Measurements from ENCODE around the gene ARHGAP30.

ARHGAP30 gene

DNA sequence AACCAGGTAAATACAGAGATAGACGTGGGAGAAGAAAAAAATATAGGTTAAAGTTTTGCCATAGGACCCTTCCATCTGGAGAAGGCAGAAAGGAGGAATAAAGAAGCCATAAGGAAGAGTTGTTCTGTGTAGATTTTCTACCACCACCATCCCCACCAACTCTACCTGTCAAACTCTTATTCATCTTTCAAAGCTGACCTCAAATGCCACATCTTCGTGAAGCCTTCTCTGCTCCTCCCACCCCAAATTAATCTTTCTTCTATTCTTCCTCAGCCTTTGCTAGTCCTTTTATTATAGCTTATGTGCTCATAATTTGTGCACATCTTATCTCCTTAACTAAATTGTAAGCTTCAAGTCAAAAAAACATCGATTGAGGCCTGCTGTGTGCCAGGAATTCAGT lies 20.9 kb upstream of the ARHGAP30 start:
- no peak for DNase-seq

GRCh38 chr1:161089938-161090337 lies 20.2 kb upstream of the ARHGAP30 start:
- DNase-seq, result no peak

DNA sequence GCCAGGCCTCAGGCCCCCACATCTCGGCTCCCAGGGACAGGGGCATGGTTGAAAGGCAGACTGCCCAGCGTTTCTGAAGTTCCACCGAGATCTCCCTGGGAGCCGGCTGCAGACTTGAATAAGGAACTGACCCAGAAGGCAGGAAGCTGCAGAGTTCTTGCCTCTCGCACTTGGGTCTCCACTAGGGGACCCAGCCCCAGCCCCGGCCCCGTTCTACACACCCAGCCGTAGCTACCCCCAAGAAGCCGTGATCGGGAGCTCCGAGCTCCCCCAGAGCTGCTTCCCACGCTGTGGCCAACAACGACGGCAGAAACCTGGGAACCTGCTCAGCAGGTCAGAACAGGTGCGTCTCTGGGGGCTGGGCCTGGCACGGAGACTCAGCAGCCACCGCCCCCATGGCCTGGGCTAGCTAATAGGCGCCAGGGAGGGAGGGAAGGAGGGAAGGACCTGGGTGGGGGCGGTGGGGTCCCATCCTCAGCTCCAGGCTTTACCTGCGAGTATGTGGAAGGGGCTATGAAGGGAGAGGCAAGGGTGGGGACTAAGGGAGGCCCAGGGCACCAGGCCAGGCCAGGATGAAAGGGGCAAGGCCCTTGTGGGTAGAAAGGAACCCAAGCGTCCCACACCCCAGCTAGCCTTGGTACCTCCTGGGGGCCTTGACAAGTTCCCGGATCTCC lies 19.7 kb upstream of the ARHGAP30 start, which contains the start of gene NECTIN4:
NECTIN4 (minus strand) TSS at position 308 of the 674 bp plus-strand sequence; CDS start at position 46, 262 bp downstream.
- DNase-seq, result no peak

GRCh38 chr1:161088587-161089110 lies 19.0 kb upstream of the ARHGAP30 start:
- no peak for DNase-seq

DNA sequence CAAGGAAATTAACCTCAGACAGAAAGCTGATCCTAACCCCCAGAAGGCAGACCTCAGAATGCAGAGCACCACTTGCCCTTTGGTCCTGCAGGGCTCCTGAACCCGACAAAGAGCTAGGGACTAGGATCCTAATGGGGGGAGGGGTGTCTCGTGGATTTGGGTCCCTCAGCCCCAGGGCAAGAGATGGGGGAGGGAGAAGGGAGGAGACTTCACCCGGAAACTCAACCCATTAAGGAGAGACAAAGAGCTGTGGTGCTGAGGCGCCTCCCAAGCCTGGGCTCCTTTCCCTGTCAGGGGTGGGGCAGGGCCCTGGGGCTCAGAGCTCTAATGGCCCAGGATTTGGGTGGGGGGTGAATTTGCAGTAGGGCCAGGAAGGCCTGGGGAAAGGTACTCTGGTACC lies 16.8 kb upstream of the ARHGAP30 start:
- DNase-seq, result no peak

GRCh38 chr1:161085165-161085564 lies 15.5 kb upstream of the ARHGAP30 start:
- DNase-seq, result no peak

DNA sequence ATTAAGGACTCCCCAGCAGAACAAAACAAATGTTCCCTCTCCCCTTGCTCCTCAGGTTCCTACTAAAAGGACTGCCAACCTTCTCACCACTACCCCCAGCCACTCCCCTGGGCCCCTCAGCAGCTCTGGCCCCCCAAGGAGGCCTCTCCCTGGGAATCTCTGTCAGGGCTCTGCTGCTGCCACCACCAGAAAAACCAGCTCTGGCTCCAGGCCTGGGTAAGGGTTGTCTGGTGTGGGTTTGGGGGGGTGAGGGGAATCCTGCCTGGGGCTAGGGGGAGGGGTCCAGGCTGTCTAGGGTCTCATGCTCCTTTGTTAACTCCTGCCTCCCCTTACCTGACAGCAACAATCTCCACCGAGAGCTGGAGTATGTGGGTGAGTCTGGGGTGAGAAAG lies 14.9 kb upstream of the ARHGAP30 start:
- DNase-seq, result no peak

- DNase-seq, result no peak
Observed at GRCh38 chr1:161083748-161084596, 14.3 kb upstream of the ARHGAP30 start.

- no peak for DNase-seq
Observed at GRCh38 chr1:161082996-161083747, 13.5 kb upstream of the ARHGAP30 start.

- no peak for DNase-seq
Observed at GRCh38 chr1:161082483-161082882, 12.8 kb upstream of the ARHGAP30 start.

GRCh38 chr1:161081519-161081918 lies 11.8 kb upstream of the ARHGAP30 start:
- DNase-seq, result no peak

DNA sequence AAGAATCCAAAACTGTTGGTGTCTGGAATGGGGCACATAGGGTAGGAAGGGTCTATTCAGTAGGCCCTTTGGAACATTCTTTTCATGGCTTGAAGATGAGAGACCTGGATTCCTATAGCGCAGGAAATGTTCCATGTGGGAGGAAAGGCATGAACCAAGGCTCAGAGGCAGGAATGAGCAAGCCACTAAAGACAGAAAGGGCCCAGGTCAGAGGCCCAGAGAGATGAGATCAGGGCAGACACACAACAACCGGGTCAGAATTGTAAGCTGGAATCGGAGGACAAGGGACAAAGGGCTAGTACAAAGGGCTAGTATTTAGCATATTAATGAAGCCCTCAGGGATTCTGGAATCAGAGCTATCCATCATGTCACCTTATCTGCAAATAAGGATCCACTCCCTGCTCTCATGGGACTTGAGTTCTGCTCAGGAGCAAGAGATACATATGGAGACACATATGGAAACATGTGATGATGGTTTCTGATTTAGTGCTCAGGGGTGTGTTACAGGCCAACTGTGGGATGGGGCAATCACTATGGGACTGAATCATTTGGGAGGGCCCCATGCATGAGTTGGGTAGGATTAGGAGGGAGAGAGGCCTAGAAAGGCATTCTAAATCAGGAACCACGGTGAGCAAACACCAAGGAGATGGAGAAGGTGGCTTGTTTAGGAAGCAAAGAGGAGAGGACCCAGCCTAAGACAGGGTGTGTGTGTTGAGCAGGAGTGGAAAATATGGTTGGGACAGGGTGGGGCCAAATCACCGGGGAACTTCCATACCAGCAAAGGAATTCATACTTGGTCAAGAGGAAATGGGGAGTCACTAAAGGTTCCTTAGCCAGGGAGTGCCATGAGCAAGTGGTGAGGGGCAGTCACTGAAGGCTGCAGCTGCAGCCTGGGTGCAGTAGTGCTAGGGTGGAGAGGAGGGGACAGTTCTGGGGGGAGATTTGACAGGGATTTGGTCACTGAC lies 11.0 kb upstream of the ARHGAP30 start:
- no peak for DNase-seq

GRCh38 chr1:161079436-161080110 lies 9.9 kb upstream of the ARHGAP30 start:
- no peak for DNase-seq

DNA sequence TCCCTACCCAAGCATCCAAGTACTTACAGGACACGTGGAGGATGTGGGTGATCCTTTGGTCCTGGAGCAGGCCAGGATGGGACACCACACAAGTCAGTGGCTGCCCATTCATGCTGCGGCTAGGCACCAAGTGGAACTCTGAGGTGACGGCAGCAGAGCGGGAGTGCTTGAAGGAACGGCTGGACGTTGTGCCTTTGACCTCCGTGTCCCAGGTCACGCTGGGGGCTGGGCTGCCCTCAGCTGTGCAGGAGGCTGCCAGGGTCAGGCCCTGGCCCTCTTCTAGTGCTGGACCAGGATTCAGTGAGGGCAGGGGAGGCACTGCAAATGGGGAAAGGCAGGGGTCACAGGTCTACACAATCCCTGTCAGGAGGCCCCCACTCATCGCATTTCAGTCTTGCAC lies 7.7 kb upstream of the ARHGAP30 start:
- DNase-seq, result no peak

GRCh38 chr1:161076410-161076809 lies 6.7 kb upstream of the ARHGAP30 start:
- DNase-seq, result no peak

- DNase-seq, result no peak
Observed at GRCh38 chr1:161074676-161075368, 5.1 kb upstream of the ARHGAP30 start.

DNA sequence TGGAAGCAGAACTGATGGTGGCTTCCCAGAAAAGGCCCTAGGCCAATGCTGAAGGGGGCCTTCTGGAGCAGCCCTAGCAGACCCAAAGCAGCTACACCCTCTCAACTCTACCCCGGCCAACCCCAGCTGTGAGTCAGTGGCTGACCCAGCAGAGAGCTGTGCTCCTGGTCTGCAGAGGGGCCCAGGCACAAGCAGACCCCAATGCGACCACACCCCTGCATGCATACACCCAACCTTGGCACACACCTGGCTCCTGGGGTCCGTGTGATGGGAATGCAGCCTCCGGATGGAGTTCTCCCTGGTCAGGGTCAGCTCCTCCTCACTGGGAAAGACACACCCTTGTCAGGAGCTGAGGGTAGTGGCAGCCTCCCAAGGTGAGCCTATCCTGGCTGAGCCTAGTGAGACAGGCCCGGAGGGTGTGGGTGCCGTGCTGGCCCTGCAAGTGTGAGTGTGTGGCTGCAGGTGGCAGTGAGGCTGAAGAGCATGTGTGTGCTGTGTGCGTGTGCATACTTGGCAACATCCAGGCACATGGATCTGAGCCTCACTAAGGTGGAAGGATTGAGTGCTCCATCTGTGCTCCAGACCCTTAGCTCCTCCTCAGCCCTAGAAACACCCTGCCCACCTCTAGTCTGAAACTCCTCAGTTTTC lies 3.9 kb upstream of the ARHGAP30 start:
- DNase-seq, result no peak

DNA sequence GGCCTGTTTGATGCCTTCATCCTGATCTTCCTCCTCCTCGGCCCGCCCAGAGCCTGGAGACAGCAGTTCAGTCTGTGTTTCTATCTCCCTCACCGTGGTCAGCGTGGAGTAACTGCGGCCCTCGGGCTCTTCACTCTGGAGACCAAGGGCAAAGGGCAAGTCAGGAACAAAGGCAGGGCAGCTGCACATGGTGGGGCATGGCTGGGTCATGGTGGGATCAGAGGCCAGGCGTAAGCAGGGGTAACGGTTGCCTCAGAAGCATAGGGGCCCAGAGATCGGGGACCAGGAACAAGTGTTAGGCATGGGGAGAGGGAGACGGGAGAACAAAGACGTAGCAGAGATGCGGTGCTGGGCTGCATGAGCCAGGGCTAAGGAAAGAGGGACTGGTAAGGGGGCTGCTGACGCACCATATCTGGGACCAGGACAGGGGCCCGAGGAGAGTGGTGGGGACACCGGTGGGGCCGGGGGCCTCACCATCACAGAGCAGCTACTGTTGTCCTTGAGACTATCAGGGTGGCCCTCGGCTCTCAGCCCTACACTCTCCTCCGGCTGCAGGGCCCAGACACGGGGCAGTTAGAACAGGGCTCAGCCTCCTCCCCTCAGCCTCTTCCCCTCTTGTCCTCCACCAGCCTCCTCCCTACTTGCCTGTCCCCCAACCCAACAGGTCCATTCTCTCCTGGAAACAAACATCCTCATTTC lies 3.2 kb upstream of the ARHGAP30 start:
- DNase-seq, result no peak

- no peak for DNase-seq
Observed at GRCh38 chr1:161071886-161072371, 2.2 kb upstream of the ARHGAP30 start.
